Lower leg skin (tissue), 4 donors: ENCODE data around the gene TTC17. TPM values are rescaled to one million over a fixed set of nuclear protein-coding genes. Genes with fewer than 3 reads are reported as not detected.

Experiments
- DNase-seq, 2 donors: peaks; one replicate each; pipeline ENCODE4 v3.0.0-alpha.2; 2019; ENCODE audit warnings: low spot score in 2 of 2
- H3K4me3 ChIP-seq: fragments of 200-600 bp; sonication (generic); 2 replicates; pipeline ENCODE4 v1.5.1; 2017; ENCODE audit warnings: mild to moderate bottlenecking, low read depth; ENCODE audit not compliant: poor library complexity, severe bottlenecking
- POLR2A ChIP-seq, 2 donors: fragments of 450-650 bp; IDR thresholded peaks; one replicate each; pipeline ENCODE4 v1.6.1; 2016 to 2017; ENCODE audit warnings: antibody characterized with exemption in 2 of 2, mild to moderate bottlenecking in 1 of 2, moderate library complexity in 1 of 2
- WGBS, 2 donors: methylation state at CpG; one replicate each; pipeline ENCODE4 v1.1.5; 2018; 5-methylcytosine and 5-hydroxymethylcytosine counted together
- intact Hi-C: fragments of 100-400 bp; cut with DNase I; formaldehyde crosslinking; loops from one replicate; pipeline ENCODE4 v1.15.0; 2023; ENCODE audit warnings: low total_unique reads
- total RNA-seq, 4 donors: library from RNA; depleted of rRNA; stranded (reverse); fragments of >200 nt; gene quantifications; one replicate each; pipeline ENCODE4 v1.1.0, GENCODE V29; 2016
- TF ChIP-seq, protein P1 (sequence below), 3 donors: fragments of 450-650 bp; IDR thresholded peaks; one replicate each; pipeline ENCODE4 v1.5.1; 2016; ENCODE audit warnings: antibody characterized with exemption in 3 of 3, mild to moderate bottlenecking in 3 of 3, moderate library complexity in 2 of 3

Gene TTC17
- total RNA-seq, 4 donors from 2014 or later, result 62.6 to 71.4 (median 68.4) TPM

DNA sequence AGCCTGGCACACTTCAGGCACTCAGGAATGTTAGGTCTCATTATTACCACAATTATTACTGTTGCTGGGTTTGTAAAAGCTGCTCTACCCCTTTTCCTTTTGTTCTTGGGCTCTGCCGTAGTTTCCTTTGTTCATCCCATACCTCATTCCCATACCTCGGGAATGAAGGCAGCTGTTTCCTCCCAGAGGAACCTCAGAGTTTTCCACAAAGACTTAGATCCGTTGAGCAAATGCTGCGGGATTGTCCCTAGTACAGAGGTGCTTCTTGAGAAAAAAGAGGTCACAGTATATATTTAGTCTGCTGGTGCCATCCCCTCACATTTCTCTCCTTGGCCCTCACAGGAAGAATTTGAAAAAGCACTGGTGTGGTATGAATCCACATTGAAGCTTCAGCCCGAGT is 134.7 kb downstream of the TTC17 start:
- no peak for DNase-seq
- 81 to 86% methylated on average over 5 of the region's 5 CpGs for WGBS, 2 donors
- H3K4me3 ChIP-seq, result no peak overlapping the region
- TF ChIP-seq POLR2A (IDR thresholded peaks at IDR 0.05), result no peak
- TF ChIP-seq, protein P1, sequence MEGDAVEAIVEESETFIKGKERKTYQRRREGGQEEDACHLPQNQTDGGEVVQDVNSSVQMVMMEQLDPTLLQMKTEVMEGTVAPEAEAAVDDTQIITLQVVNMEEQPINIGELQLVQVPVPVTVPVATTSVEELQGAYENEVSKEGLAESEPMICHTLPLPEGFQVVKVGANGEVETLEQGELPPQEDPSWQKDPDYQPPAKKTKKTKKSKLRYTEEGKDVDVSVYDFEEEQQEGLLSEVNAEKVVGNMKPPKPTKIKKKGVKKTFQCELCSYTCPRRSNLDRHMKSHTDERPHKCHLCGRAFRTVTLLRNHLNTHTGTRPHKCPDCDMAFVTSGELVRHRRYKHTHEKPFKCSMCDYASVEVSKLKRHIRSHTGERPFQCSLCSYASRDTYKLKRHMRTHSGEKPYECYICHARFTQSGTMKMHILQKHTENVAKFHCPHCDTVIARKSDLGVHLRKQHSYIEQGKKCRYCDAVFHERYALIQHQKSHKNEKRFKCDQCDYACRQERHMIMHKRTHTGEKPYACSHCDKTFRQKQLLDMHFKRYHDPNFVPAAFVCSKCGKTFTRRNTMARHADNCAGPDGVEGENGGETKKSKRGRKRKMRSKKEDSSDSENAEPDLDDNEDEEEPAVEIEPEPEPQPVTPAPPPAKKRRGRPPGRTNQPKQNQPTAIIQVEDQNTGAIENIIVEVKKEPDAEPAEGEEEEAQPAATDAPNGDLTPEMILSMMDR (IDR thresholded peaks at IDR 0.05), result no peak
- intact Hi-C loops, result no loop called here

DNA sequence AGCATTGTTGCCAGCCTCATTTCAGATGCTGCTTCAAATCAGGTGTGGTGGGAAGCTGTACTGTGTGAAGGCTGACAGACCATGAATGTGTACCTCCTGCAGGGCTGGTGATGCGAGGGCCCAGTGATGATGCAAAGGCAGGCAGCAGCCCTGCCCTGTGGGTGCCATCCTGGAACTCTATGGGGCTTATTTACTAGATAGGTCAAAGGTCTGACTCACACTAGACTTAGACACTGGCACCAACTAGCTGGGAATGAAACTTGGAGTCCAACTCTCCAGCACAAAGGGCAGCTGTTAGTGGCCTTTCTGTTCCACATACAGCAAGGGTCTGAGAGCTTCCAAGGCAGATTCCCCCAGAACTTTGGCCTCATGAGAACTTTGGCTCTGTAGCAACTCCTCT is 138.4 kb downstream of the TTC17 start:
- intact Hi-C loops, result no loop called here
- DNase-seq, result no peak
- H3K4me3 ChIP-seq, result no peak overlapping the region
- TF ChIP-seq, protein P1 (IDR thresholded peaks at IDR 0.05), result no peak
- no peak for TF ChIP-seq POLR2A (IDR thresholded peaks at IDR 0.05)
- 80 to 86% methylated on average over 1 of the region's 1 CpG for WGBS, 2 donors

DNA sequence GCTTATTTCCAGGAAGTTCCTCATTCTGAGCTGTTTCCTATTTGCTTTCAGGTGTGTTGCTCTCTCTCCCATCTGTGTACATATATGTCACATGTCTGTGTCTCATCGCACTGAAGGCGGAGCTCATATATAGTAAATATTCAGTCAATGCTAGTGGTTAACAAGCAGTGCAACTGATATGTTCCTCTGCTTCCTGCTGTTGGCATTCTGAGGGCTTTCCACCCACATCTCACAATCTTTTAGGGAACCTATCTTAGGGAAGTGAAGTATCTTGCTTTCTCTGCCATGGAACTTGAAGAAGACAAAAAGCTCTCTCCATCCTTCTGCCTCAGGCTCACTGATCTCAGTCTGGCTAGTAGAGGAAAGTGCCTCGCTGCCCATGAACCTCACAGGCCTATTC is 139.8 kb downstream of the TTC17 start:
- no peak overlapping the region for H3K4me3 ChIP-seq
- no peak for DNase-seq
- TF ChIP-seq, protein P1 (IDR thresholded peaks at IDR 0.05), result no peak
- TF ChIP-seq POLR2A (IDR thresholded peaks at IDR 0.05), result no peak
- intact Hi-C loops, result no loop called here
- 85 to 96% methylated on average over 3 of the region's 3 CpGs for whole genome bisulfite sequencing, 2 donors

DNA sequence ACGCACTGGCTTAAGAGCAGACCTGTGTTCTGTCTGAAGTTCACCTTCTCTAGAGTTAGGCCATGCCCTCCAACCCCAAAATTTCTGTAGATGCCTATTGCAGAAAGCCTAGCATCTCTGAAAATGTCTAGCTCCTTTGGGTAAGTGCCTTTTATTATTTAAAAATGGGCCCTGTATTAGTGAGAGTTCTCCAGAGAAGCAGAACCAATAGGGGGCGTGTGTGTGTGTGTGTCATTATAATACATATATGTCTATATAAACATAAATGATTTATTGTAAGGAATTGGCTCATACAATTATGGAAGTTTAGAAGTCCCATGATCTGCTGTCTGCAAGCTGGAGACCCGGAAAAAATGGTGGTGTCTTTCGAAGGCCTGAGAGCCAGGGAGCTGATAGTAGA is 144.7 kb downstream of the TTC17 start:
- no peak for TF ChIP-seq POLR2A (IDR thresholded peaks at IDR 0.05)
- TF ChIP-seq, protein P1 (IDR thresholded peaks at IDR 0.05), result no peak
- 78 to 80% methylated on average over 4 of the region's 4 CpGs for WGBS, 2 donors
- intact Hi-C loops, result no loop called here
- no peak overlapping the region for H3K4me3 ChIP-seq
- no peak for DNase-seq

DNA sequence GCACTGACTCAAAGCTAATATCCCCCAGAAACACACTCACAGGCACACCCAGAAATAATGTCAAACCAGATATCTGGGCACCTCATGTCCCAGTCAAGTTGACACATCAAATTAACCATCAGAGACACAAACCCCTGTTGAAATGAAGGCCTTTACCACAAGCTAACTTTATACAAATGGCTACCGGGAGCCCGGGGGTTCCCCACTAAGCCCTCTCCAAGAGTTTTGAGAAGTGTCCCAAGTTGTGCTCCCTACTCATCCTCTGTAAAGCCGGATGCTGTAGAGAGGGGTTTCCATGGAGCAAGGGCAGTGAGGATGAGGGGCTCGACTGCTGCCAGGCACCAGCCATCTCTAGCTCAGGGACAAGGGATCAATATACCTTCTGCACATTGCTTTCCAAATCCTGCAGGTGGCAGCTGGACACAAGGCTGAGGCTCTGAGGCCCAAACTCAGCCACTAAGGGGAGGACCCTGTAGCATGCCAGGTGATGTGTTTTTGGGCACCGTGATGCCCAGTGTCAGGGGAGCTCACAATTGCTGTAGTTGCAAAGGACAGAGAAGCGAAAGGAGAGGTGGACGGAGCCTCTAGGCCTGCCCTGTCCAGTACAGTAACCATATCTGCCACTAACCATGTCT is 145.7 kb downstream of the TTC17 start:
- intact Hi-C loops, result no loop called here

More for the DNA sequence above, 145.7 kb downstream of the TTC17 start:
- 73 to 76% methylated on average over 7 of the region's 7 CpGs for WGBS, 2 donors
- no peak overlapping the region for H3K4me3 ChIP-seq
- TF ChIP-seq, protein P1 (IDR thresholded peaks at IDR 0.05), result no peak
- TF ChIP-seq POLR2A (IDR thresholded peaks at IDR 0.05), result no peak
- no peak for DNase-seq
